GM21381 (cell line): Measurements from ENCODE around the gene KRTAP22-1.

ENCODE experiments used
- ATAC-seq: cut with Tn5 transposase; IDR thresholded peaks from one replicate; pipeline ENCODE4 v1.9.1; 2021; ENCODE audit warnings: mild to moderate bottlenecking, moderate library complexity; ENCODE audit not compliant: unreplicated experiment

Gene KRTAP22-1

DNA sequence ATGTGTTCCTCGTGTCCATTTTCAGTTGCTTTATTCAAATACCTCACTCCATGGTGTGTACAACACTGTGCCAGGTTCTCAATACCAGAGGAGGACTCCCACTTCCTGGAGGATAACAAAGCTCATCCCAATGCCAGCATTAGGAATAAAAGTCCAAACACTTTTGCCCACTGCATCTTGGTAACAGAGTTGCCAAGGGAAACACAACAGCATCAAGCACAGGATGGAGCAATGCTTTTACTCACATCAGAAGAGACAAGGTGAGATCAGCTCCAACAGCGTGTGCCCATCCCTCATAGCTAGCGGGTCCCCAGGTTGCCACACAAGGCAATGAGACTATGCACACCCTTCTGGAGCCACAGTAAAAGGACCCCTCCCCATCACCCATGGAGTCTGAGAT is 22.5 kb downstream of the KRTAP22-1 start:
- no peak for ATAC-seq

DNA sequence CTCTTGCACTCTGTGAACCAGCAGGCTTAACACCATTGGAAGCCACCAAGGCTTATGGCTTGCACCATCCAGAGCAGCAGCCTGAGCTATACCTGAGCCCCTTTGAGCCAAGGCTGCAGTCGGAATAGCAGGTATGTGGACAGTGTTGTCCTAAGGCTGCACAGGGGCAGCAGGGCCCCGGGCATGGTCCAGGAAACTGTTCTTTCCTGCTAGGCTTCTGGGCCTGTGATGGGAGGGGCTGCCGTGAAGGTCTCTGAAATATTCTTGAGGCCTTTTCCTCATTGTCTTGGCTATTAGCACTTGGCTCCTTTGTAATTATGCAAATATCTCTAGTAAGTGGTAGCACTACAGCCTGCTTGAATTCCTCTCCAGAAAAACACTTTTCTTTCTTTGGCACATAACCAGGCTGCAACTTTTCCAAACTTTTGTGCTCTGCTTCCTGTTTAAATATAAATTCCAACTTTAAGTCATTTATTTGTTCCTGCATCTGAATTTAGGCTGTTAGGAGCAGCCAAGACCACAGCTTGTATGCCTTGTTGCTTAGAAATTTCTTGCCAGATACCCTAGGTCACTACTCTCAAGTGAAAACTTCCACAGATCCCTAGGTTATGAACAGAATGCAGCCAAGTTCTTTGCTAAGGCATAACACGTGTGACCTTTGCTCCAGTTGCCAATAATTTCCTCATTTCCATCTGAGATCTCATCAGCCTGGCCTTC is 24.7 kb downstream of the KRTAP22-1 start:
- ATAC-seq: no peak

DNA sequence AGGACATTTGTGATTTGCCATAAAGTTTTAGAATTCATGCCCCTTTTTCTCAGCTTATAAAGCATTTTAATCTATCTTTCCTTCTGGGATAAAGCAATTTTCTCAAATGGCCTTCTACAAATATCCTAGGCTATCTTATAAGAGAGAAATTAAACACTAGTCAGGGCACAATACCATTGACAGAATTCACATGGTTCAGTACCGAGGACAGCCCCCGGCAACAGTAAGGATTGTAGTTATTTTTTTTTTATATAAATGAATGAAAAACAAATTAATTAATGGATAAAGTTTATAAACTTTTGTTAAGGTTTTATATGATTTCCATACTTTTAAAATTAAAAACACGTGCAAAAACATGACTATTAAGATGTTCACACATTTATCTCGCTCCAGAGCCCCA is 27.2 kb downstream of the KRTAP22-1 start:
- ATAC-seq: no peak

DNA sequence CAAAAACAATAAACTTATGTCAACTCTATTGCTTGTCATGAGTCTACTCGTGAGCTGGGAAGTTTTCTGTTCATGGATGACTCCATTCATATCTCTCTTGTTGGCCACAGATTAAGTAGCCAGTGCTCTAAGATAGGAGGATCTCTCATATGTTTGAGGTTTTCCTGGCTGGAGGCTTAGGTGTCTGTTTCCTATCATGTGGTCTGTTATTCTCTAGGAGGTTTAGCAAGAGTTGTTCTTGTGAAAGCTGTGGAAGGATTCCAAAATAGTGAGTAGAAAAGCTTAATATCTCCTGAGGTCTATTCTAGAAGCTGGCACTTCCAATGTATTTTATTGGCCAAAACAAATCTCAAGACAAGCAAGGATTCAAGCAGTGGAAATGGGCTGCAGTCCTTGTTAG is 28.3 kb downstream of the KRTAP22-1 start:
- no peak for ATAC-seq

DNA sequence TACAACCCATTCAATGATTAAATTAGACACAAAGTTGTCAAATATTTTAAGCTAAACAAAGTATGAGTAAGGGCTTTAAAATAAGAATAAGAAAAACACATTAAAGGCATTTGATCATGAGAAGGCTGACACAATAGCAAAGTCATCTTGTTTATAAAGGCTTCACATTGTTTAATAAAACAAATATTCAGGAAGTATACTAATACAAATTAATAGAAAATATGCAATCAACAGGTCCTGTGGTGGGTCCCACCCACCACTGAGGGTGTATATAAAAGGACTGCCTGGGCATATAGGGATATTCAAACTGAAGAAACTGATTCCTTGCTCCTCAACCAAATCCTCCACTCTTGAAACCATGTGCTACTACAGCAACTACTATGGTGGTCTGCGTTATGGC is 34.0 kb downstream of the KRTAP22-1 start, which contains the start of gene KRTAP20-2:
Gene KRTAP20-2, plus strand, starts transcription at position 301 of the 400 bp plus-strand sequence. Its CDS starts 58 bp downstream, at position 359.
- no peak for ATAC-seq

DNA sequence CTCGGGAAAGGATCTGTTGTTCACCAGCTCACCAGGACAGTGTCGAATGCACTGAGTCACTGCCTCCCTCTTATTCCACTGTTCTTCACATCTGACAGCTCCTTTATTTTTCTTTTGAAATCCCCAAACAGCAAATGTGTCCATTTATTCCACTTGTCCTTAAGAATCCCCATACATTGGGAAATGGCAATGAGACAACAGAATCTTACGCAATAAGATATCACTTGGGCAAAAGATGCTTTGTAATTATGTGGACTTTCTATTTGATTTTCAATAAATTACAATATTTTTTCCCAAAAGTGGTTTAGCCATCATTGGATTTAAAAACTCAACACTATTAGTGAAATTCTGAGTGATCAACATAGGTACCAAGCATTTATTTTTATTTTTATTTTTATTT is 37.8 kb downstream of the KRTAP22-1 start:
- ATAC-seq: no peak

DNA sequence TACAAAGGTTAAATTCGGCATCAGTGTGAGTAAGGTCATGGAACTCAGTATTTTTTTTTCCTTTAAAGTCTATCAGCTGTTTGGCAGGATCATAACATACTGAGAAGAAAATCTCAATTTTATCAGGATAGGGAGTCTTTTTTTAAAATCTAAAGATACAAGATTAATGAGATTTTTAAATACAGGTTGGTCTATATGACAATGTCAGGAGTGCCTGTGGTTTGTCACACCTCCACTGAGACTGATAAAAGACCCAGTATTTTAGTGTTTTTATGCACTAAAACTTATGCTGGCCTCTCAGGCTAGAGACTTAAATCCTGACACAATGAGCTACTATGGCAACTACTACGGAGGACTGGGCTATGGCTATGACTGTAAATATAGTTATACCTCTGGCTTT is 41.7 kb downstream of the KRTAP22-1 start, which contains the start of gene KRTAP20-3:
Gene KRTAP20-3, plus strand, starts transcription at position 301 of the 400 bp plus-strand sequence.
- no peak for ATAC-seq

DNA sequence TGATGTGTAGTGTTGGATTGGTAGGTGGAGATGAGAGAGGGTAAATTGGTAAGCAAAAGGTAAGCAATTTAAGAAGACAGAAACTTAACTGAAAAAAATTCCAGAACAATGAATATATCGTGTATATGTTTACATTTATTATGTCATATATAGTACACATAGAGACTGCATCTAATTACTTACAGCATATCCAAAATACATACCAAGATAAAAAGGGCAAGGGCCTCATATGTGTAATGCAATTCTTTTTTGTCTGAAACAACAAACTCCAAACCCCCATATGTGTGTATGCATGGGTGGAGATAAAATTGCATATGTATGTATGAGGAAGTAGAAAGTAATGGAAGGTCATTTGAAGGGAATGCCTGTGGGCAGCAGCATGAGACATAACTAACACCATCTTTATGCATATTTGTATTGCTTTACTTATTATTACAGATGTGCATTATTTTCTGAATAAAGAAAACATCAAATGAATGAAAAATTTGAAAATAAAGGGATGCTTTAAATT is 46.1 kb downstream of the KRTAP22-1 start:
- no peak for ATAC-seq
